Upper lobe of right lung (tissue), 1 donor: Measurements from ENCODE around the gene SDHAF3. TPM values are rescaled to one million over a fixed set of nuclear protein-coding genes. Genes with fewer than 3 reads are reported as not detected.

Experiments used
- ATAC-seq: fragments of 200-7000 bp; cut with Tn5 transposase; one replicate; pipeline ENCODE4 v1.9.1; 2020; ENCODE audit warnings: mild to moderate bottlenecking, moderate library complexity
- DNase-seq: peaks from one replicate; pipeline ENCODE4 v3.0.0-alpha.2; 2020
- H3K27ac ChIP-seq: fragments of 200-600 bp; one replicate; pipeline ENCODE4 v1.8.0; 2022
- H3K27me3 ChIP-seq: fragments of 200-600 bp; one replicate; pipeline ENCODE4 v1.8.0; 2022; ENCODE audit warnings: mild to moderate bottlenecking
- H3K36me3 ChIP-seq: fragments of 200-600 bp; one replicate; pipeline ENCODE4 v1.8.0; 2022
- H3K4me1 ChIP-seq: fragments of 200-600 bp; one replicate; pipeline ENCODE4 v1.8.0; 2022
- H3K4me3 ChIP-seq: fragments of 200-600 bp; one replicate; pipeline ENCODE4 v1.8.0; 2022; ENCODE audit warnings: mild to moderate bottlenecking
- H3K9me3 ChIP-seq: fragments of 200-600 bp; one replicate; pipeline ENCODE4 v1.8.0; 2022
- CTCF ChIP-seq: fragments of 200-600 bp; IDR thresholded peaks from one replicate; pipeline ENCODE4 v1.8.0; 2022; ENCODE audit warnings: antibody characterized with exemption
- intact Hi-C: fragments of 100-400 bp; cut with DNase I; formaldehyde crosslinking; loops from one replicate; pipeline ENCODE4 v1.11.0; 2022
- total RNA-seq: library from RNA; stranded (reverse); fragmentation: NEBNext Ultra II Directional; extraction: Animal tissue kit (Norgen Biotek cat#: 25700); gene quantifications from one replicate; pipeline ENCODE4 v1.2.1, GENCODE V29; 2021
- donor health status: DM: no; HTN: yes; CAD: no; lungs with severe emphysema.

SDHAF3 gene
- total RNA-seq, 1 donor from 2014 or later, result 10.0 TPM

GRCh38 chr7:97130417-97131139 is 13.1 kb downstream of the SDHAF3 start:
- intact Hi-C loops, result no loop called here
- DNase-seq (no peak), ATAC-seq (no peak)
- no peak for TF ChIP-seq CTCF
- H3K27ac ChIP-seq, result no peak overlapping the region
- H3K36me3 ChIP-seq, result no peaks in the 10 kb centered on the region
- no peaks in the 10 kb centered on the region for H3K4me1 ChIP-seq
- H3K4me3 ChIP-seq, result no peak overlapping the region
- no peaks in the 10 kb centered on the region for H3K27me3 ChIP-seq
- H3K9me3 ChIP-seq, result no peaks in the 10 kb centered on the region

- Histone ChIP-seq H3K27me3 (no peaks in the 10 kb centered on the region), H3K9me3 (no peaks in the 10 kb centered on the region), H3K4me3 (no peak overlapping the region), H3K27ac (no peak overlapping the region), H3K36me3 (no peaks in the 10 kb centered on the region), H3K4me1 (no peaks in the 10 kb centered on the region)
- ATAC-seq (no peak), DNase-seq (no peak)
- no peak for TF ChIP-seq CTCF
- intact Hi-C loops, result no loop called here
Measured at GRCh38 chr7:97133159-97133558, 15.7 kb downstream of the SDHAF3 start.

GRCh38 chr7:97138830-97139229 is 21.3 kb downstream of the SDHAF3 start:
- no peak for TF ChIP-seq CTCF
- ATAC-seq (no peak), DNase-seq (peak; percentile 42)
- Histone ChIP-seq H3K36me3 (no peaks in the 10 kb centered on the region), H3K9me3 (peaks cover 4% of the 10 kb centered on the region), H3K4me3 (no peak overlapping the region), H3K27me3 (no peaks in the 10 kb centered on the region), H3K4me1 (no peaks in the 10 kb centered on the region), H3K27ac (no peak overlapping the region)
- intact Hi-C loops, result no loop called here

GRCh38 chr7:97145068-97145467 is 27.6 kb downstream of the SDHAF3 start:
- intact Hi-C loops, result no loop called here
- DNase-seq (no peak), ATAC-seq (no peak)
- H3K4me1 ChIP-seq, result no peaks in the 10 kb centered on the region
- H3K4me3 ChIP-seq, result no peak overlapping the region
- H3K36me3 ChIP-seq, result no peaks in the 10 kb centered on the region
- no peak overlapping the region for H3K27ac ChIP-seq
- peaks cover 4% of the 10 kb centered on the region for H3K9me3 ChIP-seq
- peak; percentile 50 for TF ChIP-seq CTCF
- H3K27me3 ChIP-seq, result no peaks in the 10 kb centered on the region

DNA sequence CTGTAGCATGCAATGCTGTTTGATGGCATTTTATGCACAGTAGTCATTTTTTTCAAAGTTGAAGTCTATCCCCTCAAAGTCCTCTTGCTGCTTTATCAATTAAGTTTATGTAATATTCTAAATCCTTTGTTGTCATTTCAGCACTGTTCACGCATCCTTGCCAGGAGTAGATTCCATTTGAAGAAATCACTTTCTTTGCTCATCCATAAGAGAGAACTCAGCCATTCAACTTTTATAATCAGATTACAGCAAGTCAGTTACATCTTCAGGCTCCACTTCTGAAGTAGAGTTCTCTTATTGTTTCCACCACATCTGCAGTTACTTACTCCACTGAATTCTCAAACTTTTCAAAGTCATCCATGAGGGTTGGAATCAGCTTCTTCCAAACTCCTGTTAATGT is 32.3 kb downstream of the SDHAF3 start:
- H3K36me3 ChIP-seq, result no peaks in the 10 kb centered on the region
- intact Hi-C loops, result no loop called here
- no peaks in the 10 kb centered on the region for H3K27me3 ChIP-seq
- ATAC-seq (no peak), DNase-seq (no peak)
- no peak overlapping the region for H3K4me3 ChIP-seq
- no peak for TF ChIP-seq CTCF
- H3K9me3 ChIP-seq, result no peaks in the 10 kb centered on the region
- H3K27ac ChIP-seq, result no peak overlapping the region
- H3K4me1 ChIP-seq, result no peaks in the 10 kb centered on the region
